CD14-positive monocyte (primary cell): ENCODE measurements around the gene ACSF2. TPM values are rescaled to one million over a fixed set of nuclear protein-coding genes. Genes with fewer than 3 reads are reported as not detected.

Experiments
- DNase-seq, 3 donors: peaks; one replicate each; pipeline ENCODE4 v3.0.0-alpha.2; 2011 to 2022
- H2AFZ ChIP-seq: 2 replicates; pipeline ENCODE4 v1.6.0; 2012; ENCODE audit warnings: mild to moderate bottlenecking, low read depth, low read length, inconsistent platforms; ENCODE audit not compliant: insufficient read depth, poor library complexity, severe bottlenecking
- H3K27ac ChIP-seq, 2 donors: 1 replicate in 1 of 2; 2 replicates in 1 of 2; pipeline ENCODE4 v1.5.1; 2012 to 2013; ENCODE audit warnings: low read length in 2 of 2, control low read depth in 1 of 2, inconsistent platforms in 1 of 2, low read depth in 1 of 2, mild to moderate bottlenecking in 1 of 2
- H3K27me3 ChIP-seq, 2 donors: one replicate each; pipeline versions ENCODE4 v1.6.0 to v1.6.1; 2011 to 2013; ENCODE audit warnings: low read length in 2 of 2; ENCODE audit not compliant: control insufficient read depth in 2 of 2, insufficient read depth in 2 of 2
- H3K36me3 ChIP-seq, 2 donors: replicated peaks in 1 of 2; 1 replicate in 1 of 2; 2 replicates in 1 of 2; pipeline versions ENCODE4 v1.5.1 to v1.6.1; 2012 to 2013; ENCODE audit warnings: low read length in 2 of 2, control low read depth in 1 of 2, inconsistent platforms in 1 of 2, mild to moderate bottlenecking in 1 of 2; ENCODE audit not compliant: insufficient read depth in 2 of 2, control insufficient read depth in 1 of 2
- H3K4me1 ChIP-seq, 2 donors: 1 replicate in 1 of 2; 2 replicates in 1 of 2; pipeline versions ENCODE4 v1.5.1 to v1.6.1; 2012 to 2013; ENCODE audit warnings: low read length in 2 of 2, control low read depth in 1 of 2, inconsistent platforms in 1 of 2, mild to moderate bottlenecking in 1 of 2, moderate library complexity in 1 of 2; ENCODE audit not compliant: insufficient read depth in 2 of 2, control insufficient read depth in 1 of 2
- H3K4me2 ChIP-seq: replicated peaks from 2 replicates; pipeline ENCODE3; 2012; ENCODE audit warnings: low read length, moderate library complexity, mild to moderate bottlenecking; ENCODE audit not compliant: poor library complexity, severe bottlenecking; ENCODE audit errors: extremely low read depth
- H3K4me3 ChIP-seq, 3 experiments: fragments of 200-600 bp in 1 of 3; sonication (generic) in 1 of 3; replicated peaks in 1 of 3; 1 replicate in 2 of 3; 2 replicates in 1 of 3; pipeline ENCODE4 v1.5.1; 2011 to 2013; ENCODE audit warnings: low read length in 3 of 3, mild to moderate bottlenecking in 3 of 3, control low read depth in 2 of 3, low read depth in 2 of 3, inconsistent platforms in 1 of 3, moderate library complexity in 1 of 3
- H3K79me2 ChIP-seq: 2 replicates; pipeline ENCODE4 v1.6.0; 2012; ENCODE audit warnings: mild to moderate bottlenecking, control low read depth, inconsistent platforms, low read length, moderate library complexity; ENCODE audit not compliant: insufficient read depth
- H3K9ac ChIP-seq: 2 replicates; pipeline ENCODE4 v1.6.0; 2017; ENCODE audit warnings: low read length, mild to moderate bottlenecking; ENCODE audit not compliant: insufficient read depth, poor library complexity, severe bottlenecking
- H3K9me3 ChIP-seq, 2 donors: replicated peaks in 1 of 2; 1 replicate in 1 of 2; 2 replicates in 1 of 2; pipeline versions ENCODE4 v1.5.1 to v1.6.1; 2012 to 2013; ENCODE audit warnings: low read length in 2 of 2, control low read depth in 1 of 2; ENCODE audit not compliant: control insufficient read depth in 1 of 2, insufficient read depth in 1 of 2
- H4K20me1 ChIP-seq: 2 replicates; pipeline ENCODE4 v1.6.0; 2012; ENCODE audit warnings: mild to moderate bottlenecking, low read length, control low read depth, moderate library complexity; ENCODE audit not compliant: insufficient read depth
- H3K27ac Mint-ChIP-seq, 7 donors: one replicate each; pipeline ENCODE4 v1.8.0; 2020; ENCODE audit warnings: mild to moderate bottlenecking in 7 of 7, mixed read lengths in 7 of 7, moderate library complexity in 6 of 7, inconsistent platforms in 2 of 7
- H3K27me3 Mint-ChIP-seq, 3 donors: one replicate each; pipeline ENCODE4 v1.8.0; 2021 to 2022; ENCODE audit warnings: low read depth in 3 of 3, mild to moderate bottlenecking in 3 of 3, mixed read lengths in 3 of 3, moderate library complexity in 3 of 3, inconsistent platforms in 1 of 3
- H3K36me3 Mint-ChIP-seq, 2 donors: one replicate each; pipeline ENCODE4 v1.8.0; 2020; ENCODE audit warnings: mixed read lengths in 2 of 2, inconsistent platforms in 1 of 2, mild to moderate bottlenecking in 1 of 2
- H3K4me1 Mint-ChIP-seq: one replicate; pipeline ENCODE4 v1.8.0; 2020; ENCODE audit warnings: mild to moderate bottlenecking, mixed read lengths
- H3K4me3 Mint-ChIP-seq, 2 donors: one replicate each; pipeline ENCODE4 v1.8.0; 2020; ENCODE audit warnings: mild to moderate bottlenecking in 2 of 2, mixed read lengths in 2 of 2, moderate library complexity in 1 of 2
- H3K9me3 Mint-ChIP-seq, 7 donors: one replicate each; pipeline ENCODE4 v1.8.0; 2020 to 2022; ENCODE audit warnings: mixed read lengths in 7 of 7, mild to moderate bottlenecking in 6 of 7, moderate library complexity in 6 of 7, inconsistent platforms in 2 of 7
- WGBS: methylation state at CpG from one replicate; pipeline ENCODE4 v1.1.5; 2013; ENCODE audit warnings: missing lambda C conversion rate; ENCODE audit not compliant: insufficient coverage; 5-methylcytosine and 5-hydroxymethylcytosine counted together
- intact Hi-C, 2 donors: fragments of 100-400 bp; cut with micrococcal nuclease; formaldehyde crosslinking; loops; one replicate each; pipeline versions ENCODE4 v1.15.0 to v1.15.1; 2023
- polyA plus RNA-seq, 3 donors: library from polyadenylated mRNA; depleted of rRNA in 1 of 3; unstranded in 2 of 3; stranded (reverse) in 1 of 3; fragments of 300-500 nt in 2 of 3; fragments of >200 nt in 1 of 3; fragmentation: Illumina TruSeq in 2 of 3; gene quantifications; 1 replicate in 2 of 3; 2 replicates in 1 of 3; pipeline ENCODE4 v1.2.3, GENCODE V29; 2012 to 2021
- TF ChIP-seq, protein P1 (sequence below): fragments of 200-600 bp; IDR thresholded peaks from one replicate; pipeline ENCODE4 v1.8.0; 2022; ENCODE audit warnings: antibody characterized with exemption, mild to moderate bottlenecking

ACSF2 gene
- polyA plus RNA-seq, 3 donors = 2.8 to 24.4 (median 5.5) TPM

DNA sequence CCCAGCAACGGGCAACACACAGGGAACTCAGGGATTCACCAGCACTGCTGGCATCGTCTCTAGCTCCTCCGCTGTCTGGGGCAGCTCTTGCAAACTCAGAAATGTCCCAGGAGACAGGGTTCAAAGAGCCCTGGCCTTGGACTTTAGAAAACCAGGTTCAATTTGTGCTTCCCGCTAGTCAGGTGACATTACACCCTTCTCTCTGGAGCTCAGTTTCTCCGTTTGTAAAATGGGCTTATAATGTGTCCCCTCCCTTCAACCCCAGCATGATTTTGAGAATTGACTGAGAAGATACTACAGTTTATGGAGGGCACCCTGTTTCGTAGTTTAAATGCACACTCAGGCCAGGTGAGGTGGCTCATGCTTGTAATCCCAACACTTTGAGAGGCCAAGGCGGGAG is 80.3 kb downstream of the ACSF2 start:
- DNase-seq = no peak
- peaks cover 42% of the 10 kb centered on the region for H3K4me1 Mint-ChIP-seq
- Histone ChIP-seq H3K27ac (no peak overlapping the region), H3K79me2 (no peaks in the 10 kb centered on the region), H3K9me3 (no peaks in the 10 kb centered on the region), H3K27me3 (no peaks in the 10 kb centered on the region), H3K4me1 (peaks cover 17 to 29% of the 10 kb centered on the region in 2 donors), H3K9ac (no peak overlapping the region), H3K4me3 (no peak overlapping the region), H4K20me1 (no peaks in the 10 kb centered on the region), H3K36me3 (no peaks in the 10 kb centered on the region), H2AFZ (no peak overlapping the region), H3K4me2 (no peak overlapping the region)
- H3K27me3 Mint-ChIP-seq = peaks cover 4 to 8% (median 5%) of the 10 kb centered on the region in 3 donors
- TF ChIP-seq, protein P1, sequence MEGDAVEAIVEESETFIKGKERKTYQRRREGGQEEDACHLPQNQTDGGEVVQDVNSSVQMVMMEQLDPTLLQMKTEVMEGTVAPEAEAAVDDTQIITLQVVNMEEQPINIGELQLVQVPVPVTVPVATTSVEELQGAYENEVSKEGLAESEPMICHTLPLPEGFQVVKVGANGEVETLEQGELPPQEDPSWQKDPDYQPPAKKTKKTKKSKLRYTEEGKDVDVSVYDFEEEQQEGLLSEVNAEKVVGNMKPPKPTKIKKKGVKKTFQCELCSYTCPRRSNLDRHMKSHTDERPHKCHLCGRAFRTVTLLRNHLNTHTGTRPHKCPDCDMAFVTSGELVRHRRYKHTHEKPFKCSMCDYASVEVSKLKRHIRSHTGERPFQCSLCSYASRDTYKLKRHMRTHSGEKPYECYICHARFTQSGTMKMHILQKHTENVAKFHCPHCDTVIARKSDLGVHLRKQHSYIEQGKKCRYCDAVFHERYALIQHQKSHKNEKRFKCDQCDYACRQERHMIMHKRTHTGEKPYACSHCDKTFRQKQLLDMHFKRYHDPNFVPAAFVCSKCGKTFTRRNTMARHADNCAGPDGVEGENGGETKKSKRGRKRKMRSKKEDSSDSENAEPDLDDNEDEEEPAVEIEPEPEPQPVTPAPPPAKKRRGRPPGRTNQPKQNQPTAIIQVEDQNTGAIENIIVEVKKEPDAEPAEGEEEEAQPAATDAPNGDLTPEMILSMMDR = no peak
- peaks cover 0 to 2% (median 0%) of the 10 kb centered on the region in 7 donors for H3K9me3 Mint-ChIP-seq
- intact Hi-C loops = no loop called here
- no peak overlapping the region for H3K4me3 Mint-ChIP-seq
- H3K27ac Mint-ChIP-seq = peak overlapping the region in 1 of 7 donors; percentile 63
- no peaks in the 10 kb centered on the region for H3K36me3 Mint-ChIP-seq
- 83% methylated on average over 4 of the region's 7 CpGs for WGBS

DNA sequence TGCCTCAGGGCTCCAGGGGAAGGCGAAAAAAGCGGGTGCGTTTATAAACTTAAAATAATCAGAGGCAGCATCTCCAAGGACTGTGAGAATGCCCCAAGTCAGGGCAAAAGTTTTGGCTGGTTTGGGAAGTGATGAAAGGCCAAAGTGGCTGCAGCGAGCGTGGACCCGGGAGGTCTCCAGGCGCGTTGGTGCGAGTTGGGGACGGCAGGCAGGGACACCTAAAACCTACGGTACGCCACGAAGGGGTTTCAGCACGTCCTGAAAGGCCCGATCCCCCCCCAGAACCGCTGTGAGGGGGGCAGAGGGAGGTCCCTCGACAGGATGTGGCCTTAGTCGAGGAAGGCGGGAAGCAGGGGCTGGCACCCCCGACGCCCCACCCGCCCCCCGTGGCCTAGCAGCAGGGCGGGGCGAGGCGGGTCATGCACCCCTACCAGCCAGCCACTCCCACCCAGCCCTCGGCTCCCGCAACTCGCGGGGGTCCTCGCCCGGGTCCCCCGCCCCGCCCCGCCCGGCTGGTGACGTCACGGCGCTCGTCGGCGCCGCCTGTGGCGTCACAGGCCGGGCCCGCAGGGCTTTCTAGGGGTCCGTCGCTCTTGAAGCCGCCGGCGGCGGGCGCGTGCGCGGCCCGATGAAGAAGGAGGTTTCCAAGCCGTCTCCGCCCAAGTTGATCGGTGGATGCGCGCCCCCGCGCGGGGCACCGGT is 82.0 kb downstream of the ACSF2 start, which contains the start of gene MYCBPAP:
Gene MYCBPAP, plus strand, starts transcription at position 569 of the 702 bp plus-strand sequence. CDS start 236 bp downstream, outside the sequence.
- H3K4me2 ChIP-seq = peak within 1 kb of the TSS; percentile 84
- Mint-ChIP-seq H3K4me1 (peaks cover 42% of the 10 kb centered on the region), H3K4me3 (peak within 1 kb of the TSS; percentile 84 to 91), H3K27me3 (peaks cover 4 to 8% (median 7%) of the 10 kb centered on the region in 3 donors), H3K27ac (peak within 1 kb of the TSS; percentile 69 to 88 (median 78)), H3K9me3 (peaks cover 0 to 2% (median 0%) of the 10 kb centered on the region in 7 donors), H3K36me3 (no peaks in the 10 kb centered on the region)
- H2AFZ ChIP-seq = peak within 1 kb of the TSS; percentile 93
- no peaks in the 10 kb centered on the region for H3K36me3 ChIP-seq
- no peaks in the 10 kb centered on the region for H3K27me3 ChIP-seq
- H3K79me2 ChIP-seq = no peaks in the 10 kb centered on the region
- H3K4me3 ChIP-seq = peak within 1 kb of the TSS; percentile 39 to 81 (median 57)
- H3K9ac ChIP-seq = peak within 1 kb of the TSS; percentile 61
- intact Hi-C loops = no loop called here
- 8% methylated on average over 55 of the region's 66 CpGs for WGBS
- DNase-seq = peak; percentile 70 to 75 (median 75)
- peak within 1 kb of the TSS in 1 of 2 donors; percentile 26 for H3K27ac ChIP-seq
- no peaks in the 10 kb centered on the region for H4K20me1 ChIP-seq
- H3K9me3 ChIP-seq = no peaks in the 10 kb centered on the region
- H3K4me1 ChIP-seq = peaks cover 17 to 29% of the 10 kb centered on the region in 2 donors
- TF ChIP-seq, protein P1 = no peak
